Endometrial microvascular endothelial cells (primary cell): ENCODE data around the gene SKA2. TPM values are rescaled to one million over a fixed set of nuclear protein-coding genes. Genes with fewer than 3 reads are reported as not detected.
"Not testable (repeated sequence)": the region's sequence is repeated elsewhere in the genome, so short reads cannot be mapped to it uniquely, and the experiment has no call there.

Source experiments
- in situ Hi-C: cut with HindIII; loops from 2 replicates; pipeline ENCODE4 v1.10.0; 2017; ENCODE audit warnings: low sequenced_read_pairs, low pct_unique_long_range_greater_than_20kb; ENCODE audit errors: inconsistent ontology term
- total RNA-seq: library from RNA; depleted of rRNA; stranded (reverse); fragments of >200 nt; gene quantifications from one replicate; pipeline ENCODE4 v1.2.3, GENCODE V29; 2015; ENCODE audit errors: inconsistent ontology term

Gene SKA2
- total RNA-seq, 1 donor from 2014 or later, result 105 TPM

GRCh38 chr17:59108400-59109102, 46.4 kb downstream of the SKA2 start:
- in situ Hi-C loops, result no loop called here

- in situ Hi-C loops, result no loop called here
Observed at GRCh38 chr17:59107306-59107670, 47.7 kb downstream of the SKA2 start.

GRCh38 chr17:59106463-59107305, 48.3 kb downstream of the SKA2 start, which contains the start of gene TRIM37:
TRIM37 (minus strand) TSS chr17:59106880; CDS start chr17:59106461, 419 bp downstream.
- in situ Hi-C loops, result no loop called here

- in situ Hi-C loops, result no loop called here
Observed at GRCh38 chr17:59105852-59106462, 49.0 kb downstream of the SKA2 start.

GRCh38 chr17:59101178-59101577, 53.8 kb downstream of the SKA2 start:
- in situ Hi-C loops, result no loop called here

GRCh38 chr17:59097876-59098275, 57.1 kb downstream of the SKA2 start:
- in situ Hi-C loops, result no loop called here

- in situ Hi-C loops, result no loop called here
Observed at GRCh38 chr17:59094861-59095530, 60.0 kb downstream of the SKA2 start.

- in situ Hi-C loops, result no loop called here
Observed at GRCh38 chr17:59093702-59094231, 61.2 kb downstream of the SKA2 start.

- in situ Hi-C loops, result no loop called here
Observed at GRCh38 chr17:59093145-59093701, 61.8 kb downstream of the SKA2 start.

- in situ Hi-C loops, result not testable (repeated sequence)
Observed at GRCh38 chr17:59090593-59090992, 64.4 kb downstream of the SKA2 start.

GRCh38 chr17:59084154-59084553, 70.8 kb downstream of the SKA2 start:
- in situ Hi-C loops, result no loop called here

GRCh38 chr17:59074494-59074893, 80.5 kb downstream of the SKA2 start:
- in situ Hi-C loops, result no loop called here

- in situ Hi-C loops, result no loop called here
Observed at GRCh38 chr17:59073972-59074371, 81.0 kb downstream of the SKA2 start.

- in situ Hi-C loops, result no loop called here
Observed at GRCh38 chr17:59069856-59070255, 85.1 kb downstream of the SKA2 start.

GRCh38 chr17:59067756-59068155, 87.2 kb downstream of the SKA2 start:
- in situ Hi-C loops, result no loop called here

GRCh38 chr17:59067340-59067739, 87.6 kb downstream of the SKA2 start:
- in situ Hi-C loops, result no loop called here

GRCh38 chr17:59062509-59062908, 92.5 kb downstream of the SKA2 start:
- in situ Hi-C loops, result no loop called here
